HG03175 (cell line): ENCODE data around the gene ARHGAP28.
"Not testable (repeated sequence)": the region's sequence is repeated elsewhere in the genome, so short reads cannot be mapped to it uniquely, and the experiment has no call there.

Experiments
- ATAC-seq: cut with Tn5 transposase; IDR thresholded peaks from one replicate; pipeline ENCODE4 v1.9.1; 2021; ENCODE audit warnings: mild to moderate bottlenecking, moderate library complexity; ENCODE audit not compliant: unreplicated experiment

The ARHGAP28 gene

GRCh38 chr18:6901286-6901926 is 171.9 kb downstream of the ARHGAP28 start:
- ATAC-seq: no peak

- ATAC-seq: no peak
Observed at GRCh38 chr18:6917072-6917471, 187.6 kb downstream of the ARHGAP28 start.

- no peak for ATAC-seq
Observed at GRCh38 chr18:6920099-6920955, 190.8 kb downstream of the ARHGAP28 start.

GRCh38 chr18:6921571-6921970 is 192.1 kb downstream of the ARHGAP28 start:
- ATAC-seq: no peak

GRCh38 chr18:6923220-6923619 is 193.7 kb downstream of the ARHGAP28 start:
- ATAC-seq: no peak

- no peak for ATAC-seq
Observed at GRCh38 chr18:6927153-6927552, 197.6 kb downstream of the ARHGAP28 start.

GRCh38 chr18:6928359-6928758 is 198.8 kb downstream of the ARHGAP28 start:
- ATAC-seq: no peak

- ATAC-seq: no peak
Observed at GRCh38 chr18:6929370-6930102, 200.0 kb downstream of the ARHGAP28 start.

- no peak for ATAC-seq
Observed at GRCh38 chr18:6934859-6935258, 205.3 kb downstream of the ARHGAP28 start.

- ATAC-seq: no peak
Observed at GRCh38 chr18:6938003-6938402, 208.5 kb downstream of the ARHGAP28 start.

- not testable (repeated sequence) for ATAC-seq
Observed at GRCh38 chr18:6938403-6938802, 208.9 kb downstream of the ARHGAP28 start.

- no peak for ATAC-seq
Observed at GRCh38 chr18:6939972-6940371, 210.5 kb downstream of the ARHGAP28 start.

- ATAC-seq: no peak
Observed at GRCh38 chr18:6940451-6940850, 210.9 kb downstream of the ARHGAP28 start.

- no peak for ATAC-seq
Observed at GRCh38 chr18:6941996-6942395, 212.5 kb downstream of the ARHGAP28 start.

- ATAC-seq: no peak
Observed at GRCh38 chr18:6942742-6943141, 213.2 kb downstream of the ARHGAP28 start.

GRCh38 chr18:6943143-6943542 is 213.6 kb downstream of the ARHGAP28 start:
- no peak for ATAC-seq

GRCh38 chr18:6947338-6948030 is 218.0 kb downstream of the ARHGAP28 start:
- no peak for ATAC-seq

- no peak for ATAC-seq
Observed at GRCh38 chr18:6948281-6949055, 219.0 kb downstream of the ARHGAP28 start.

- no peak for ATAC-seq
Observed at GRCh38 chr18:6949800-6950586, 220.5 kb downstream of the ARHGAP28 start.
